LNCAP (cell line): ENCODE measurements around the gene LIPK.

Source experiments
- TF ChIP-seq, protein P1 (sequence below): fragments of 450-650 bp; IDR thresholded peaks from 2 replicates; pipeline ENCODE4 v1.5.1; 2017; ENCODE audit warnings: mild to moderate bottlenecking

Gene LIPK

DNA sequence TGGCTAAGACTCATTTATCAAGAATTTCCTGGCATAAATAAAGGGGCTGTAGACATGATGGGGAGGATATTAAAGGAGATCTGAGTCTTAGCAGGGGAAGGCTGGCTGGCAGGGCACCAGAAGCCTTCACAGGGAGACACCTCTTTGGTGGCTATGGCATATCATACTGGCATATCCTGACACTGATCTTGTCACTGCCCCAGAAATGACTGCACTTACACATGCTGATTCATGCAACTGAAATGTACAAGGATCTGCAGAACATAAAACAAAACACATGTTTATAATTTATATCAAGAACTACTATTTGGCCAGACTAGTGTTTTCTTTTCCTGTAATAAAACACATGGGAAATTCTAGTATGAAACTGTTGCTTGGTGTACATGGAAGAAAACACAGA, 48.2 kb downstream of the LIPK start:
- TF ChIP-seq, protein P1, sequence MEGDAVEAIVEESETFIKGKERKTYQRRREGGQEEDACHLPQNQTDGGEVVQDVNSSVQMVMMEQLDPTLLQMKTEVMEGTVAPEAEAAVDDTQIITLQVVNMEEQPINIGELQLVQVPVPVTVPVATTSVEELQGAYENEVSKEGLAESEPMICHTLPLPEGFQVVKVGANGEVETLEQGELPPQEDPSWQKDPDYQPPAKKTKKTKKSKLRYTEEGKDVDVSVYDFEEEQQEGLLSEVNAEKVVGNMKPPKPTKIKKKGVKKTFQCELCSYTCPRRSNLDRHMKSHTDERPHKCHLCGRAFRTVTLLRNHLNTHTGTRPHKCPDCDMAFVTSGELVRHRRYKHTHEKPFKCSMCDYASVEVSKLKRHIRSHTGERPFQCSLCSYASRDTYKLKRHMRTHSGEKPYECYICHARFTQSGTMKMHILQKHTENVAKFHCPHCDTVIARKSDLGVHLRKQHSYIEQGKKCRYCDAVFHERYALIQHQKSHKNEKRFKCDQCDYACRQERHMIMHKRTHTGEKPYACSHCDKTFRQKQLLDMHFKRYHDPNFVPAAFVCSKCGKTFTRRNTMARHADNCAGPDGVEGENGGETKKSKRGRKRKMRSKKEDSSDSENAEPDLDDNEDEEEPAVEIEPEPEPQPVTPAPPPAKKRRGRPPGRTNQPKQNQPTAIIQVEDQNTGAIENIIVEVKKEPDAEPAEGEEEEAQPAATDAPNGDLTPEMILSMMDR = no peak

- TF ChIP-seq, protein P1 = no peak
These were observed 49.7 kb downstream of the LIPK start for GRCh38 chr10:88755753-88756152.

GRCh38 chr10:88756660-88757059, 50.6 kb downstream of the LIPK start:
- TF ChIP-seq, protein P1 = no peak

GRCh38 chr10:88759366-88760101, 53.5 kb downstream of the LIPK start, which contains the start of gene LIPN:
Gene LIPN, plus strand, starts transcription at chr10:88760020. Its CDS starts 1,386 bp downstream, at chr10:88761406.
- TF ChIP-seq, protein P1 = no peak

- TF ChIP-seq, protein P1 = no peak
These were observed 56.9 kb downstream of the LIPK start for GRCh38 chr10:88762906-88763305.

DNA sequence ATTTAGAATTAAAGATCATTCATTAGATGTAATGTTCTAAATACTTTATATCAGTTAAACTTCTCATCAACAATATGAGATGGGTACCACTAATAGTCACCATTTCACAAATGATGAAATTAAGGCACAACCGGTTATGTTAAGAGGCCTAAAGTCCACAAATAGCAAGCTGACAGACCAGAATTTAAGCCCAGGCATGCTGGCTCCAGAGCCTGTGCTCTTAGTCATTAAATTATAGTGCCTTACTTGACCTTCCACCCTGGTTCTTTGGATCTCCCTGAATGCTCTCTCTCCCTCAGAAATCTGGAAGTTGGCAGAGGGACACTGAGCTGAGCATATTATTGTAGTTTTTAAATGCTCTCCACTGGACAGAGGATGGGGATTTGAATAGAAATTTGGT, 57.4 kb downstream of the LIPK start:
- TF ChIP-seq, protein P1 = no peak

DNA sequence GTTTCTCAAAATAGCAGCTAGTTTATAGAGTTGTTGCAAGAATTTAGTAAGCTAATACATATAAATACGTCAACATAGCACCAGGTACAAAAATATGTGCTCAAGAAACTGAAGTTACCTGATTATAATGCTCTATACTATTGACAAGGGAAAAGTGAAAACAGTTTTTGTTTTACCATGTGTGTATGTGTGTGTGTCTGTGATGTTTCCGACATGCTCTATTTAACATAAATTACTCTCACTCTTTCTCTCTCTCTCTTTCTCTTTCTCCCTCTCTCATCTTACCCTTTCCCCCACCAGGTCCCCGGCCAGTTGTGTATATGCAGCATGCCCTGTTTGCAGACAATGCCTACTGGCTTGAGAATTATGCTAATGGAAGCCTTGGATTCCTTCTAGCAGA, 58.1 kb downstream of the LIPK start:
- TF ChIP-seq, protein P1 = no peak
